ENCODE data around the gene ARHGAP6.

ARHGAP6 gene

DNA sequence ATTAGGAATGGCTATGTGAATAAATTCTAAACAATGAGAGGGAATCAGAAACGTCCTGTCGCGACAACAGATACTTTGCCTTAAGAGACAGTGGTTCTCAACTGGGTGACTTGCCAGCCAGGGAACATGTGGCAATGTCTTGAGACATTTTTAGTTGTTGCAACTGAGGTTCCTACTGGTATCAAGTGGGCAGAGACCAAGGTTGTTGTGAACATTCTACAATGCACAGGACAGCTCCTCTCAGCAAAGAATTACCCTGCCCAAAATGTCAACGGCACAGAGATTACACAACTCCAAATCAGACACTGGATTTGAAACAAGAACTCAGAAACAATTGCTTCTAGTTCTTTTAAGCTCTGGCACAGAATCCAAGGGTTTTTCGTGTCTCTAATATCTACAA is 128.6 kb downstream of the ARHGAP6 start:
- DNase-seq: no peak
- no peak overlapping the region for H3K9ac ChIP-seq (ENCODE audit: low read length)
- no peak overlapping the region for H2AFZ ChIP-seq (ENCODE audit: low read length)
- H3K27ac ChIP-seq (ENCODE audit: low read length): no peak overlapping the region
- H3K27me3 ChIP-seq (replicated peaks; ENCODE audit: insufficient read depth, low read length): no peaks in the 10 kb centered on the region
- H3K4me1 ChIP-seq (ENCODE audit: low read length): no peaks in the 10 kb centered on the region; the same call in 1 of the 2 replicates
- TF ChIP-seq, protein P1, sequence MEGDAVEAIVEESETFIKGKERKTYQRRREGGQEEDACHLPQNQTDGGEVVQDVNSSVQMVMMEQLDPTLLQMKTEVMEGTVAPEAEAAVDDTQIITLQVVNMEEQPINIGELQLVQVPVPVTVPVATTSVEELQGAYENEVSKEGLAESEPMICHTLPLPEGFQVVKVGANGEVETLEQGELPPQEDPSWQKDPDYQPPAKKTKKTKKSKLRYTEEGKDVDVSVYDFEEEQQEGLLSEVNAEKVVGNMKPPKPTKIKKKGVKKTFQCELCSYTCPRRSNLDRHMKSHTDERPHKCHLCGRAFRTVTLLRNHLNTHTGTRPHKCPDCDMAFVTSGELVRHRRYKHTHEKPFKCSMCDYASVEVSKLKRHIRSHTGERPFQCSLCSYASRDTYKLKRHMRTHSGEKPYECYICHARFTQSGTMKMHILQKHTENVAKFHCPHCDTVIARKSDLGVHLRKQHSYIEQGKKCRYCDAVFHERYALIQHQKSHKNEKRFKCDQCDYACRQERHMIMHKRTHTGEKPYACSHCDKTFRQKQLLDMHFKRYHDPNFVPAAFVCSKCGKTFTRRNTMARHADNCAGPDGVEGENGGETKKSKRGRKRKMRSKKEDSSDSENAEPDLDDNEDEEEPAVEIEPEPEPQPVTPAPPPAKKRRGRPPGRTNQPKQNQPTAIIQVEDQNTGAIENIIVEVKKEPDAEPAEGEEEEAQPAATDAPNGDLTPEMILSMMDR (IDR thresholded peaks at IDR 0.05; ENCODE audit: low read length): no peak
- TF ChIP-seq EZH2phosphoT487 (IDR thresholded peaks at IDR 0.05; ENCODE audit: low read length) (no peak), EZH2 (optimal IDR thresholded peaks at IDR 0.05; ENCODE audit: low read depth, low read length) (no peak)
- no peak overlapping the region for H3K4me2 ChIP-seq (ENCODE audit: low read depth, low read length)
- H3K36me3 ChIP-seq (replicated peaks; ENCODE audit: insufficient read depth, low read length): no peaks in the 10 kb centered on the region
- no peaks in the 10 kb centered on the region for H3K9me2 ChIP-seq (replicated peaks; ENCODE audit: insufficient read depth, low read length)
- no peak overlapping the region for H3K4me3 ChIP-seq (ENCODE audit: low read length)
- no peaks in the 10 kb centered on the region for H3K79me2 ChIP-seq (ENCODE audit: low read length)
- no peaks in the 10 kb centered on the region for H3K9me3 ChIP-seq (replicated peaks; ENCODE audit: insufficient read depth, low read length)
- H3F3A ChIP-seq (ENCODE audit: insufficient read depth, low read length): no peaks in the 10 kb centered on the region
- no peaks in the 10 kb centered on the region for H4K20me1 ChIP-seq (ENCODE audit: insufficient read depth, low read length)

DNA sequence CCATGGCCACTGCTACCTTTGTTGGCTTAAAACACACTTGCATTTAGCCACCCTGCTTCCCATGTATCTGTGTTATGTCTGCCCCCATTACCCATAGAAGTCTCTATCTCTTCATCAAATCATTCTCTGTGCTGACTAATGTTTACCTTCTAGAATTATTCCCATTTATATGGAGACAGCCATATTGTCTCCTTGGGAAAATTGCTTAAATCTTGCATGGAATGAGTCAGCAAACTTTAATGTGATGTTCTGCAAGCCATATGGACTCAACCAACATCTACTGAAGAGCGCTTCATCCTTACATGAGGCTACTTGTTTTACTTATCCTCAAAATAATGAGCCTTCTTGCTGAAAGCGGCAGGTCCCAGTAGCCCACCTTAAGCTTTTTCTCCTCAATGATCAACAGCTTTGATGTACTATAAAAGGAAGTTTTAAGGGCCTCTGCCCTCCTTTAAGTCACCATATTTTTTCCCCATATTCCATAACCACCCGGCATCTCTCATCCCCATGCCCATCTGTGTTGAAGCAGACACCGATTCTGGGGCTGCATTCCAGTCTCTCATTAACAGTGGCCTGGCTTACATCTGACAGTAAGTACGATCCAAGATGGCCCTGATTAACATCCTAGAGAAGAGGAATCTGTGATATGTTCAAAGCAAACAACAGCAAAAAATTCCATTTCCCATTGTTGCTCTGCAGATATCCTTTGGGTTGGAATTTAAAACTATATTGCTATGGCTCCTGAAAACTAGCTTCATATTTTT is 130.4 kb downstream of the ARHGAP6 start:
- Histone ChIP-seq H3K4me2 (ENCODE audit: low read depth, low read length) (no peak overlapping the region), H3K9me2 (replicated peaks; ENCODE audit: insufficient read depth, low read length) (no peaks in the 10 kb centered on the region), H3K79me2 (ENCODE audit: low read length) (no peaks in the 10 kb centered on the region), H2AFZ (ENCODE audit: low read length) (no peak overlapping the region), H3K4me1 (ENCODE audit: low read length) (no peaks in the 10 kb centered on the region; the same call in 1 of the 2 replicates), H3K36me3 (replicated peaks; ENCODE audit: insufficient read depth, low read length) (no peaks in the 10 kb centered on the region), H3K9ac (ENCODE audit: low read length) (no peak overlapping the region), H3F3A (ENCODE audit: insufficient read depth, low read length) (no peaks in the 10 kb centered on the region), H3K9me3 (replicated peaks; ENCODE audit: insufficient read depth, low read length) (no peaks in the 10 kb centered on the region), H3K27ac (ENCODE audit: low read length) (no peak overlapping the region), H4K20me1 (ENCODE audit: insufficient read depth, low read length) (no peaks in the 10 kb centered on the region), H3K27me3 (replicated peaks; ENCODE audit: insufficient read depth, low read length) (no peaks in the 10 kb centered on the region), H3K4me3 (ENCODE audit: low read length) (no peak overlapping the region)
- no peak for DNase-seq
- TF ChIP-seq, protein P1 (IDR thresholded peaks at IDR 0.05; ENCODE audit: low read length): no peak

DNA sequence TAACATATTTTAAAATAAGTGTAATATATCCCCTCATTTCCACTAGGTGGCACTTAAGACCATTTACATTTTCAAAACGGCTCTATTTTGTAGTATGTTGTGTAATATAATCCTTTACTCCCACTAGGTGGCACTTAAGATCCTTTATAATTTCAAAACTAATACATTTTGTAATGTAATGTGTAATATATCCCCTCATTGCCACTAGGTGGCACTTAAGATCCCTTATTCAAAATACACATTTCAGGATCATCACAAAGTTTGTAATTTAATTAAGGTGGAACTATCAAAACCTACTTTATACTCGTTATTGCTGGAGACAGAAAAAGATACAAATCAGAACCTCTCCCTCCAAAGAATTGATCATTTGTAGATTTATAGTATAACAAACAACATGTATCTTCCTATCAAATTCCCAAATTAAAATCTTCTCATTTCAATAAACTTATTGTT is 132.5 kb downstream of the ARHGAP6 start:
- H2AFZ ChIP-seq (ENCODE audit: low read length): no peak overlapping the region

More for the DNA sequence above, 132.5 kb downstream of the ARHGAP6 start:
- no peaks in the 10 kb centered on the region for H3K9me2 ChIP-seq (replicated peaks; ENCODE audit: insufficient read depth, low read length)
- H3K27me3 ChIP-seq (replicated peaks; ENCODE audit: insufficient read depth, low read length): no peaks in the 10 kb centered on the region
- DNase-seq: peak; percentile 87
- H3F3A ChIP-seq (ENCODE audit: insufficient read depth, low read length): no peaks in the 10 kb centered on the region
- H3K4me1 ChIP-seq (ENCODE audit: low read length): no peaks in the 10 kb centered on the region; the same call in 1 of the 2 replicates
- no peaks in the 10 kb centered on the region for H3K9me3 ChIP-seq (replicated peaks; ENCODE audit: insufficient read depth, low read length)
- H3K36me3 ChIP-seq (replicated peaks; ENCODE audit: insufficient read depth, low read length): no peaks in the 10 kb centered on the region
- H3K9ac ChIP-seq (ENCODE audit: low read length): no peak overlapping the region
- H3K4me3 ChIP-seq (ENCODE audit: low read length): no peak overlapping the region
- no peaks in the 10 kb centered on the region for H4K20me1 ChIP-seq (ENCODE audit: insufficient read depth, low read length)
- no peak overlapping the region for H3K27ac ChIP-seq (ENCODE audit: low read length)
- no peak overlapping the region for H3K4me2 ChIP-seq (ENCODE audit: low read depth, low read length)
- TF ChIP-seq EZH2 (optimal IDR thresholded peaks at IDR 0.05; ENCODE audit: low read depth, low read length): no peak
- no peak for TF ChIP-seq EZH2phosphoT487 (IDR thresholded peaks at IDR 0.05; ENCODE audit: low read length)
- TF ChIP-seq, protein P1 (IDR thresholded peaks at IDR 0.05; ENCODE audit: low read length): peak; percentile 78
- no peaks in the 10 kb centered on the region for H3K79me2 ChIP-seq (ENCODE audit: low read length)
